Heart right ventricle (tissue), 16 donors: ENCODE data around the gene DUOX2. TPM values are rescaled to one million over a fixed set of nuclear protein-coding genes. Genes with fewer than 3 reads are reported as not detected.
"Not testable (repeated sequence)": the region's sequence is repeated elsewhere in the genome, so short reads cannot be mapped to it uniquely, and the experiment has no call there.

Source experiments
- ATAC-seq, 8 donors: fragments of 200-7000 bp; cut with Tn5 transposase; one replicate each; pipeline ENCODE4 v1.9.1; 2020; ENCODE audit warnings: mild to moderate bottlenecking in 8 of 8, moderate library complexity in 8 of 8, moderate number of reproducible peaks in 1 of 8
- DNase-seq, 2 donors: peaks; one replicate each; pipeline ENCODE4 v3.0.0-alpha.2; 2020
- H3K27ac ChIP-seq, 10 donors: fragments of 200-600 bp; sonication (generic) in 2 of 10; one replicate each; pipeline versions ENCODE4 v1.5.0 to v1.8.0; 2020 to 2022; ENCODE audit warnings: mild to moderate bottlenecking in 3 of 10
- H3K27me3 ChIP-seq, 7 donors: fragments of 200-600 bp; one replicate each; pipeline ENCODE4 v1.8.0; 2021 to 2022; ENCODE audit warnings: mild to moderate bottlenecking in 2 of 7
- H3K36me3 ChIP-seq, 9 donors: fragments of 200-600 bp; sonication (generic) in 1 of 9; one replicate each; pipeline versions ENCODE4 v1.5.0 to v1.8.0; 2020 to 2022; ENCODE audit warnings: mild to moderate bottlenecking in 2 of 9
- H3K4me1 ChIP-seq, 9 donors: fragments of 200-600 bp; sonication (generic) in 1 of 9; one replicate each; pipeline versions ENCODE4 v1.5.0 to v1.8.0; 2020 to 2022; ENCODE audit warnings: mild to moderate bottlenecking in 4 of 9
- H3K4me3 ChIP-seq, 10 donors: fragments of 200-600 bp; sonication (generic) in 2 of 10; one replicate each; pipeline versions ENCODE4 v1.5.0 to v1.8.0; 2020 to 2022; ENCODE audit warnings: mild to moderate bottlenecking in 7 of 10, moderate library complexity in 2 of 10
- H3K9me3 ChIP-seq, 11 donors: fragments of 200-600 bp in 10 of 11; sonication (generic) in 2 of 11; one replicate each; pipeline versions ENCODE4 v1.5.0 to v1.8.0; 2013 to 2022; ENCODE audit warnings: mild to moderate bottlenecking in 2 of 11, control low read depth in 1 of 11, moderate library complexity in 1 of 11
- CTCF ChIP-seq, 9 donors: fragments of 200-600 bp; sonication (generic) in 2 of 9; IDR thresholded peaks; one replicate each; pipeline versions ENCODE4 v1.5.0 to v1.8.0; 2021 to 2022; ENCODE audit warnings: antibody characterized with exemption in 9 of 9, mild to moderate bottlenecking in 5 of 9, moderate library complexity in 1 of 9
- WGBS, 2 donors: extraction: QIAGEN DNeasy Blood & Tissue Kit; methylation state at CpG; one replicate each; pipeline ENCODE4 v1.1.7; 2013; ENCODE audit warnings: inconsistent platforms in 1 of 2; 5-methylcytosine and 5-hydroxymethylcytosine counted together
- intact Hi-C, 10 donors: fragments of 100-400 bp; cut with DNase I; formaldehyde crosslinking; loops; one replicate each; pipeline versions ENCODE4 v1.11.1 to v1.14.2; 2022
- polyA plus RNA-seq, 2 donors: library from polyadenylated mRNA; stranded (reverse); fragments of 200-250 nt; gene quantifications; one replicate each; pipeline ENCODE4 v1.2.3, GENCODE V29; 2013
- total RNA-seq, 10 donors: library from RNA; stranded (reverse); fragmentation: NEBNext Ultra II Directional in 3 of 10; extraction: Animal tissue kit (Norgen Biotek cat#: 25700) in 3 of 10; gene quantifications; one replicate each; pipeline versions ENCODE4 v1.2.1 to v1.2.4, GENCODE V29; 2021 to 2023
- donor health status: Arrhythmogenic right ventricular cardiomyopathy.
- donor health status: ischemic (EF 13 %, LVEDD 7.1; RV severe dilation, severe dysfunction).
- donor health status: healthy with polysubstance abuse.
- donor health status: DM: no; HTN: yes; CAD: no.
- donor health status: DM: no; HTN: no; CAD: no.
- donor health status: ischemic (EF 25% LVEDD 6.9; RV normal size, moderate dysfunction).
- donor health status: ischemic (EF 25% LVEDD 5.7; RV mildly dilated, moderate dysfunction).
- donor health status: healthy.
- donor health status: DM: yes; HTN: yes; CAD: no.
- donor health status: Ischemic cardiomyopathy.
- donor health status: ischemic (EF 35%, LVEDD 5.7; RV mildly dilated, moderate dysfunction).
- donor health status: nonischemic (EF 11% LVEDD 7.7; RV severe dilation, severe dysfunction).
- donor health status: DM: yes; HTN: yes; CAD: no.
- donor health status: PGD.
- donor health status: ischemic (EF 29% LVEDD 5.4; RV normal size, mild dysfunction).
- donor health status: nonischemic (EF 23%, LVEDD 6.1; RV moderate dilation, normal function).

The DUOX2 gene
- total and polyA plus RNA-seq, 12 donors = 0.03 to 0.73 (median 0.15) TPM; not detected in 1

- peak; percentile 58 to 88 (median 74) for ATAC-seq
- 49 to 53% methylated on average over 7 of the region's 7 CpGs for WGBS, 2 donors
- Histone ChIP-seq H3K27ac (peak overlapping the region in 5 of 10 donors; percentile 4 to 87 (median 36)), H3K4me1 (peaks cover 0 to 14% (median 0%) of the 10 kb centered on the region in 9 donors), H3K4me3 (no peak overlapping the region), H3K27me3 (no peaks in the 10 kb centered on the region), H3K9me3 (peaks cover 0 to 17% (median 0%) of the 10 kb centered on the region in 11 donors), H3K36me3 (peaks cover 0 to 25% (median 0%) of the 10 kb centered on the region in 9 donors)
- no peak for TF ChIP-seq CTCF (IDR thresholded peaks at IDR 0.05)
- peak in 1 of 2 donors; percentile 7 for DNase-seq
- intact Hi-C loops = loop anchor here in 1 of 10 donors (10.0 kb wide), 1 partner anchor 66 kb away; the partner anchor contains the start of genes DUOX2 and DUOXA2
Measured at GRCh38 chr15:45048794-45049631, 65.0 kb downstream of the DUOX2 start.

GRCh38 chr15:45048449-45048793, 65.6 kb downstream of the DUOX2 start:
- H3K36me3 ChIP-seq = peaks cover 0 to 25% (median 0%) of the 10 kb centered on the region in 9 donors
- not testable (repeated sequence) for ATAC-seq, H3K27me3 ChIP-seq, H3K4me3 ChIP-seq, DNase-seq
- intact Hi-C loops = loop anchor here in 1 of 10 donors (10.0 kb wide), 1 partner anchor 66 kb away; the partner anchor contains the start of genes DUOX2 and DUOXA2
- H3K9me3 ChIP-seq = peaks cover 0 to 17% (median 0%) of the 10 kb centered on the region in 11 donors
- peak overlapping the region in 2 of 10 donors; percentile 52 to 87 for H3K27ac ChIP-seq
- 79 to 81% methylated on average over 4 of the region's 4 CpGs for WGBS, 2 donors
- H3K4me1 ChIP-seq = peaks cover 0 to 14% (median 0%) of the 10 kb centered on the region in 9 donors

GRCh38 chr15:45044270-45044669, 69.7 kb downstream of the DUOX2 start:
- H3K27ac ChIP-seq, DNase-seq, H3K27me3 ChIP-seq, H3K4me3 ChIP-seq, H3K9me3 ChIP-seq, ATAC-seq: not testable (repeated sequence)
- intact Hi-C loops = loop anchor here in 1 of 10 donors (10.0 kb wide), 1 partner anchor 71 kb away; the partner anchor contains the start of genes DUOX2 and DUOXA2
- Histone ChIP-seq H3K4me1 (peaks cover 0 to 11% (median 0%) of the 10 kb centered on the region in 9 donors), H3K36me3 (peaks cover 0 to 17% (median 0%) of the 10 kb centered on the region in 9 donors)
- WGBS, 2 donors = 94 to 96% methylated on average over 1 of the region's 1 CpG

GRCh38 chr15:45042859-45043258, 71.1 kb downstream of the DUOX2 start:
- peaks cover 0 to 17% (median 0%) of the 10 kb centered on the region in 9 donors for H3K36me3 ChIP-seq
- not testable (repeated sequence) for H3K4me3 ChIP-seq, ATAC-seq, H3K27me3 ChIP-seq, H3K27ac ChIP-seq, H3K4me1 ChIP-seq, DNase-seq, H3K9me3 ChIP-seq
- WGBS, 2 donors = 81 to 87% methylated on average over 2 of the region's 2 CpGs
- intact Hi-C loops = loop anchor here in 1 of 10 donors (10.0 kb wide), 1 partner anchor 72 kb away; the partner anchor contains the start of genes DUOX2 and DUOXA2

Other genes starting within 250 kb of the DUOX2 start
- gene TERB2, start 157.5 kb downstream of the DUOX2 start, total RNA-seq = not detected
- gene TERB2, start 157.5 kb downstream of the DUOX2 start, polyA plus RNA-seq = not detected
- gene SORD, start 91.0 kb downstream of the DUOX2 start, total RNA-seq = 10 to 100 TPM in 8 of 10 donors, 1 to 10 TPM in 2; 8.3 to 15.2 (median 11.8) TPM
- 1 to 10 TPM; 2.2 to 3.2 TPM for gene SORD, start 91.0 kb downstream of the DUOX2 start, polyA plus RNA-seq
- gene DUOXA2, start 154 bp upstream of the DUOX2 start, total RNA-seq = not detected
- not detected for gene DUOXA2, start 154 bp upstream of the DUOX2 start, polyA plus RNA-seq
- 1 to 10 TPM in 1 of 10 donors, under 1 TPM in 8, not detected in 1; 0.11 to 1.3 (median 0.47) TPM for gene DUOXA1, start 15.7 kb upstream of the DUOX2 start, total RNA-seq
- 1 to 10 TPM in 1 of 2 donors, under 1 TPM in 1; 0.16 to 1.3 TPM for gene DUOXA1, start 15.7 kb upstream of the DUOX2 start, polyA plus RNA-seq
- gene DUOX1, start 15.8 kb upstream of the DUOX2 start, total RNA-seq = under 1 TPM in 9 of 10 donors, not detected in 1; 0.17 to 0.99 (median 0.61) TPM
- under 1 TPM; 0.14 to 0.80 TPM for gene DUOX1, start 15.8 kb upstream of the DUOX2 start, polyA plus RNA-seq
- 1 to 10 TPM; 3.6 to 8.4 (median 5.6) TPM for gene SHF, start 73.8 kb upstream of the DUOX2 start, total RNA-seq
- gene SHF, start 73.8 kb upstream of the DUOX2 start, polyA plus RNA-seq = 1 to 10 TPM; 2.4 to 5.8 TPM
- gene SLC28A2, start 138.1 kb upstream of the DUOX2 start, total RNA-seq = not detected
- gene SLC28A2, start 138.1 kb upstream of the DUOX2 start, polyA plus RNA-seq = not detected